Renal pelvis (tissue), 4 donors: ENCODE measurements around the gene RTN1. TPM values are rescaled to one million over a fixed set of nuclear protein-coding genes. Genes with fewer than 3 reads are reported as not detected.

Experiments
- DNase-seq: peaks from one replicate; pipeline ENCODE4 v3.0.0-alpha.2; 2013
- polyA plus RNA-seq, 3 donors: library from polyadenylated mRNA; unstranded; fragments of 120-200 nt; gene quantifications; one replicate each; pipeline ENCODE4 v1.2.1, GENCODE V29; 2013; ENCODE audit not compliant: insufficient read length in 3 of 3

RTN1 gene
- polyA plus RNA-seq, 3 donors, result 2.5 to 4.3 (median 2.9) TPM

DNA sequence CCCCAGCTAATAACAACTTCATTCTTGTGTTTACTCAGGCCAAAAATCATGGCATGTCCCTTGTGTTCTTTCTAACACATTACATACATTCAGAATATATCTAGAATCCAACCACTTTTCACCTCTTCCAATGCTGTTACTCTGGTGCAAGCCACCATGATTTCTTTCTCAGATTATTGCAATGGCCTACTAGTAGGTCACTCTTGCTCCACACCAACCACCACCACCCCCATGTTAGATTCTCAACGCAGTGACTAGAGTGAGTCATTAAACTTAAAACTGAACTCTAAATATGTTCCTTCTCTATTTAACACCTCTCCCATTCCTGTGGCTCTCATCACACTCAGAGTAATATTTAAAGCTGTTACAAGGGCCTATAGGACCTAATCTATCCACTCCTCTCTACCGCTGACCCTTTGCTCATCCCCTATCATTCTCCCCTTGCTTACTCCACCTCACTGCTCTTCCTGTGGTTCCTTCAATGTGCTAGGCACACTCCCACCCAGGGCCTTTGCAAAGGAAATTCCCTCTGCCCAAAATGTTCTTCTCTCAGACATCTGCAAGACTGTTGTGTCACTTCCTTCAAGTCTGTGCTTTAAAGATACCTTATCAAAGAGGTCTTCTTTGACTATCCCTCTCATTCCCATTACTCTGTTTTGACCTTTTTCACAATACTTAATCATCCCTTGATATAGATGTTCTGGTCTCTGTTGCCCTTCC is 6.6 kb downstream of the RTN1 start:
- no peak for DNase-seq

DNA sequence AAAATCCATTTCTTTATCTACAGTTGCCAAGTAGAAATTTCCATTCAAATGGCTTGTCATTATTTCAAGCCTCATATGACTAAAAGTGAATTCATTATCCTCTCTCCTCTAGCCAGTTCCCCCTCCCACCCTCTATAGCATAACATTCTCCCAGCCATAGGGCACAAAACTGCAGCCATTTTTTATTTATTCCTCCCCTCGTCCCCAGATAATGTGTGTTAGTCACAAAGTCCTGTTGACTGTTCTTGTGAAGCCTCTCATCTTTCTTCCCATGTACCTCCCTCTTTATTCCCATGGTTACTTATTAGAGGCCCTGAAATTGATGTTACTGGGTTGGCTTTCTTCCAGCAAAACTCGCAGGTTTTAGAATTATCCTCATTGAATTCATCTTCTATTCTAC is 13.2 kb downstream of the RTN1 start:
- no peak for DNase-seq

DNA sequence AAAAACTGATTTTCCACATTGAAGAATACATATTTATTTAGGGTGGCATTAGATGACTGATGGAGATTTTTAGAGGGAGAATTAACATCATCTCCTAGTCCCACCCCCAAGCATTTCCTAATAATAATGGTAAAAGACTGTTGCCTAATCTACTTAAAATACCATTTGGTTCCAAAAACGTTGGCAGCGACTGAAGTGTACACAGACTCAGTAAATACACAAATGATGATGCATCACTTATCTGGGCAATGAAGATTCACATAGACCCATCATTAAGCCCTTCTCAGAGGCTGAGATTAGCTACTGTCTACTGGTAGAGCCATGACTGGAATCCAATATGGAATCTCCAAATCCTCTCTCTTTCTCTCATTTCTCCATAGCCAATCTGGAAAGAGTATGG is 18.2 kb downstream of the RTN1 start:
- no peak for DNase-seq

DNA sequence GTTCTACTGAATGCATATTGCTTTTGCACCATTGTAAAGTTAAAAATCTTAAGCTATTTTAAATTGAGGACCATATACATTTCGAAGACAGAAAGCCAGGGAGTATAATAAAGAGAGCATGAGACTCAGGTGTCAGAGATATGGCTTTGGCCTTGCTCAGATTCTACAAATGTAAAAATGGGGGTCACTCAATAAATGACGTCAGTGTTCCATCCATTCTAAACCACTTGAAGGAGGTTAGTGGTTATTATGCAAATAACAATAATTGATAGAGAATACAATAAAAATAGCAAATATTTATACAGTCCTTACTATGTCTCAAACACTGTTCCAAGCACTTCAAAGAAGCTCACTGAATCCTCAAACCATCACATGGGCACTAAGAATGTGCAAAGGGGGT is 20.1 kb downstream of the RTN1 start:
- DNase-seq, result no peak

DNA sequence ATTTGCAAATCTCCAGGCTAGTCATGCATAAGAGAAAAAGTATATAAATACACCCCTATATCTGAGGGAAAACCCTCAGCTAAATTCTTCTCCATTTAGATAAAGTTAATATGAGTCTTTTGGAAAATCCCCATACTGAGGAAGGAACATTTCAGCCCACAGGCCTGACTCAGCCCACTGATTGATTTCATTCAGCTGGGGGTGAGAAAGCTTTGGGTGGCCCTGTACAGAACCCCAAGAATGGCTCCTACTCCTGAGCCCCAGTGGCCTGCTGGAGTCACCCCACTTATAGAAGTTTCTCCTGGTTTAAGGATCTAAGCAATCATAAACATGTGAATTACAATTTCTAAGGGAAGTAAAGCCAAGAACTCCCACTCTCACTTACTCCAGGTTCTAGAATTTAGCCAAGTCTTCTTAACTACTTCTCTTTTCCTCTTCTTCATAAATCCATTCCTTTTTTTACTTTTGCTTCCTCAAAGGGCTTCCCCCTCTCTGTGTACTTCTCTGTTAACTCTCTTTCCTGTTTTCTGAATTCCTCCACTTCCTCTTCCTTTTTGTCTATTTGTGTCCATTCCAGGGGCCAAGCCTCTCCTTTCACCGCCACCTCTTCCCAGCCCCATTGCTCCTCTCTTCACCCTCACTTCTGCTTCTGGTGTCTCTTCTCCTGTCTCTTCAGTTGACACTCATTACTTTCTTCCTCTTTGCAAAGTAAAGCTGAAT is 21.0 kb downstream of the RTN1 start:
- DNase-seq, result no peak

DNA sequence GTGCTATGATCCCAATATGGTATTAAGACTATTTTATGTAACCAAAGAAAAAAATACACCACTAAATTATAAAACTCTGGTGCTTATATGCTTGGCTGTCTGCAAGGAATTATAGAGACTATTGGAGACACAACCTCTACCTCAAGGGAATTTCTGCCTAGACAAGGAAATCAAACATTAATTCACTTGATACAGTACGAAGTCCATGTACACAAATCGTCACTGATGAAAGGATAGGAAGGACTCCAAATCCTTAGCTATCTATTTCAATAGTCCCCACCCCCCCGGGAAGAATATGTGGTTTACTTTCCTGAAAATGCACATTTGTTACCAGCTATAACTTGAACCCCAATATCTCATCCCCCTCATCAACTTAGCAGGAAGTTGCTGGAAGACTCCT is 21.9 kb downstream of the RTN1 start:
- no peak for DNase-seq

DNA sequence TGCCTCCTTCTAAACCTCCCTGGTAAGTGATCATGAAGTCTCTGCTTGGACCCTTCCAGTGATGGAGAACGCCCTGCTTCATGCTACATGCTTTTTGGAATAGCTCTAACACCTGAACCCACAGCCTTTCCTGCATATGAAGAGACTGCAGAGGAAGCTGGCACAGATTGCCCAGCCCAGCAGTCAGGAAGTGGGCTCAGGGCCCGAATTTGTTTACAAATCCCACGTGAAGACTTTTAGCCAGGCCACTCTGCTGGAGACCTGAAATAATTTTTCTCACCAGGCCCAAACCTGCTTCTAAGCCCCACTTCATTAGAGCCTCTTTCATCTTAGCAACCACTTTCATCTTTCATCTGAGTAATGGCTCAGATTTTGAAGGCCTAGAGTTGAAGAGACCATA is 22.9 kb downstream of the RTN1 start:
- DNase-seq, result no peak

DNA sequence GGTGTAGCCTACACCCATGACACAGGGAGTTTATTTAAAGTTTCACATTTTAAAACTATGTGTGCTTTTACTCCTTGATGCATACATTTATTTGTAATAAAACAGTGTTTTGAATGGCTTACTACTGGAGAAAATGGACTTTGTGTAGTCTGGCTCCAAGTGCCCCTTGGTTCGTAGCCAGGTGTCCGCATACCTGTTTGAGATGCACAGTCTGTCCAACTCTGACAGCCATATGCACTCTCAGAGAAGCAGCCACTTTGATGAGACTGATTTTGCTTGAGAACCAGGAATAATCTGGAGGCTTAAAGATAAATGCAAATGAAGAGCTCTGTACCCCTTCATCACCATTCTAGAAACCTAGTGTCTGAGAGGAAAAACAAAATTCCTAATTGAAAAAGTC is 24.0 kb downstream of the RTN1 start:
- DNase-seq, result no peak

DNA sequence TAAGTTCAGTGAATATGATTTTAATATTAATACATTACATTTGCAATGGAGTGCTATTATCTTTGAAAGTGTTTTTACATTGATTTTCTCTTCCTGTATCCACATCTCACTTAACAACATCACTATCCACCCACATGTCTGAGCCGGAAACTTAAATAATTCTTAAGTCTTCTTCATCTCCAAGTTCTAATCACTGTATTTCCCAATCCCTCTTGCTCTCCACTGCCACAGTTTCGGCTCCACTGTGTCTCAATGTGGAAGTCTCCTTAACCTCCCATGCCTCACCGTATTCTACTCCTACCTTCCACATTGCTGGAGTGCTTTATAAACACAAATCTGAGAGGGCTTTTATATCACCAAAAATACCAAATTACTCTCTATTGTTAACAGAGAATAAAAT is 25.3 kb downstream of the RTN1 start:
- no peak for DNase-seq

DNA sequence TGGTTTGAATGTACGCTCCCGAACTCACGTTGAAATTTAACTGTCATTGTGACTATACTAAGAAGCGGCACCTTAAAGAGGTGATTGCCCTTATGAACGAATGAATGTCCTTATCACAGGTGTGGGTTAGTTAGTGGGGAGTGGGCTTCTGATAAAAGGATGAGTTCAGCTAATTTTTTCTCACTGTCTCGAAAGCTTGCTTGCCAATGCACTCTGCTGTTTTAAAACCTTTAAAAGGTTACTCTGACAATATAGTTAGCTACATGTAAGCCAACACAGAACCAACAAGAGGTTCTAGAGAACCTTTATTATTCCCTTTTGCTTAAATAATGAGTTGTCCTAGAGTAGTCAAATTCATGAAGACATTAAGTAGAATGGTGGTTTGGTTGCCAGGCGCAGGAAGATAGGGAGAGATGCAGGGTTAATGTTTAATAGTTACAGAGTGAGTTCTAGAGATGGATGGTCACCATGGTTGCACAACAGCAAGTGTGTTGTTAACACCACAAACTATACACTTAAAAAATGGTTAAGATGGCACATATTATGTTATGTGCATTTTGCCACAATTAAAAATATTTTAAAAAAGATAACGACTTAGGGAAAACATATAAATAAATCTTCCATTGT is 26.3 kb downstream of the RTN1 start:
- DNase-seq, result no peak

DNA sequence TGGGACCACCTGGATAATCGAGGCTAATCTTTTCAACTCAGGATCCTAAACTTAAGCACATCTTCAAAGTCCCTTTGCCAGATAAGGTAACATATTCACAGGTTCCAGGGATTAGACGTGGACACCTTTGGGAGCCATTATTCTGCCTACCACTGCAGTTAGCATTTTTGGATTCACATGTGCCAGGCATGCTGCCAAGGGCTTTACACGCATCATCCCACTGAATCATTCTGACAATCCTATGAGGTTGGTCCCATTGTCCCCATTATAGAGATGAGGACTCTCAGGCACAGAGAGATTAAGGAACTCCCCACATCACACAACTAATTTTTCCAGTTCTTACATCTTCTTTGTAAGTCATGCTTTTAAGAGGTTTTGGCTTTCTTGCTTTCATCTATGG is 34.5 kb downstream of the RTN1 start:
- DNase-seq, result no peak

DNA sequence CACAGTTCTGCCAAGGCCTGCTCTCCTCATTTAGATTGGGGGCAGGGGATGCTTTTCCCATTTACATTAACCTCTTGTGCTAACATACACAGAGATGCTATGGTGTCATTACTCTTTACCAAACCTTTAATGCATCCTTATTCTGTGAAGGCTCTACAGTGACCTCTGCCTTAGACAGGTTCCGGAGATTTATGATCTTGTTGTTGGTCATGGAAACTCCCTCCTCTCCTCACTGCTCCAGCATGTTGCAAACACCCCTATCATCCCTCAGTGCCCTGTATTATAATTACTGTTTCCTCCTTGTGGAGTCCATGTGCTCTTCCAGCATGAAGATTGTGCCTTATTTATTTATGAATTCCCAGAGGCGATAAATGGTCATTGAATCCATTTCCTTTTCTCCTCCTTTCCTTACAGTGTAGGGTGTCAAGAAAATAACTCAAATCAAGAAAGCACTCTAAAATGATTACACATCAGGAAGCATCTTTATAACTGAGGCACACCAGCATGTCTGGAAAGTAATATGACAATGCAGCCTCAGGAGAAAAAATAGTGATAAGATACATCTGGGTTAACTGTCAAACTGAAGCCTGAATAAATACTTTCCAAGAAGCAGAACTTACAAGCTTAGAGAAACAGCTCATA is 37.8 kb downstream of the RTN1 start:
- DNase-seq, result peak; percentile 24

DNA sequence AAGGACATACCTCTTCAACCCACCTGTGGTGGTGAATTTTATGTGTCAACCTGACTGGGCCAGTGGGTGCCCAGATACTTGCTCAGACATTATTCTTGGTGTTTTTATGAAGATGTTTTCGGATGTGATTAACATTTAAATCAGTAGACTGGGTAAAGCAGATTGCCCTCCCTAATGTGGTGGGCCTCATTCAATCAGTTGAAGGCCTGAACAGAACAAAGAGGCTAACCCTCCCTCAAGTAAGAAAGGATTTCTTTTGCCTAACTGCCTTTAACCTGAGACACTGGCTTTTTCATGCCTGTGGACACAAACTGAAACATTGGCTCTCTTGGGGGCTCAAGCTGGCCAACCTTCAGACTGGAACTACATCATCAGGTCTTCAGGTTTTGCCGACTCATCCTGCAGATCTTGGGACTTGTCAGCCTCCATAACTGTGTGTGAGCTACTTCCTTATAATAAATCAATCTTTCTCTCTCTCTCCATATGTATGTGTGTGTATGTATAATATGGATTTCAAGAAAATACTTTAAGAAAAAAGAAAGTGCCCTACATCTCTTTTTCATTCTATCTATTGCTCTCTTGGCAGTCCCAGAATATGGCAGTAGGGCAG is 39.4 kb downstream of the RTN1 start:
- no peak for DNase-seq

DNA sequence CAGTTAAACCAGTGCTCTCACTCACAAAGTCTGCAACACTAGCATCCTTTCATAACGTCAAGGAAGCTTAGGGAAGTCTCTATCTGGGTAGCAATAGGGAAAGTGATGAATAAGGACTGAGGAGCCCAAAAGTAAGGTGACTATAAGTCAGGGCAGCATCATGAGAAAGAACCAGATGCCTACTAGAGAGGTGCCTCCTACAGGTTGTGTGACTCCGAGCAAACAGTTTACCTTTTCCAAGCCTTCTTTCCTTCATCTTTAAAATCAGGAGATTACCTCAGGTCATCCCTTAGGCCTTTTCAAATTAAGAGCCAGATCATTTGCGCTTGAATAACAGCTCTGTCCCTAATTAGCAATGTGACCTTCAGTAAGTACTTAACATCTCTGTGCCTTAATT is 40.2 kb downstream of the RTN1 start:
- no peak for DNase-seq

DNA sequence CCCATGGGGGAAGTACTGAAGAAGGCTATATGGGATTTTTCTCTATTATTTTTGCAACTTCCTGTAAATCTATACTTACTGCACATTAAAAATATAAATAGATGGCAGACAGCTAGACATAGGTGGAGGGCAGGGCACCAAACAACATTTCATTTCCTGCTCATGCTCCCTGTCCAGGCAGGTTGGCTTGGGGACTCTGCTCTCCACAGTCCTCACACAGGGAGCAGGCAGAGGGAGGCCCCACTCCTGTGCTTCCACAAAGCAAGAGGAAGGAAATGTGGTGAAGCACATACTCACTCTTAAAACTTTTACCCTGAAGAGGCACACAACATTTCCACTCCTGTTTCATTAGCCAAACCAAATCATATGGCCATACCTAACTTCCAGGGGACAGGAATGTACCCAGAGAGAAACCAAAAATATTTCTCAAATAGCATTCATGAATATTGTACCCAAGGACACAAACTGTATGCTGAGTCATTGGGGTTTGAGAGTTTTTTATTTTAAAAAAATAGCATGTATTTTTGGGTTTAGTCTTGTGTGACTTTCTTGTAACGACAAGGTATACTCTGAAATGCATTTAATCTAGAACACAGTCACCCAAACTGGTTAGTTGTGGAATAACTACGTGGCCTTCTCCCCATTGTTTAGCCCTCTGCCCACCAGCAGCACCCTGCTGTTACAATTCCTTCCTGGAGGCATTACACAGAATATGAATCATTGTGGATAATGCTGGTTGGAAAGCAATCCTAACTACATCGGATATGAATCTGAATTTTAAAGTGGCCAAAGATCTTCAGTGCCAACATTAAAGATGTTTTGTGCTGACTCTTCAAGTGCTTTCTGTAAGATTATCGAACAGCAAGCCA is 40.9 kb downstream of the RTN1 start:
- DNase-seq, result no peak

DNA sequence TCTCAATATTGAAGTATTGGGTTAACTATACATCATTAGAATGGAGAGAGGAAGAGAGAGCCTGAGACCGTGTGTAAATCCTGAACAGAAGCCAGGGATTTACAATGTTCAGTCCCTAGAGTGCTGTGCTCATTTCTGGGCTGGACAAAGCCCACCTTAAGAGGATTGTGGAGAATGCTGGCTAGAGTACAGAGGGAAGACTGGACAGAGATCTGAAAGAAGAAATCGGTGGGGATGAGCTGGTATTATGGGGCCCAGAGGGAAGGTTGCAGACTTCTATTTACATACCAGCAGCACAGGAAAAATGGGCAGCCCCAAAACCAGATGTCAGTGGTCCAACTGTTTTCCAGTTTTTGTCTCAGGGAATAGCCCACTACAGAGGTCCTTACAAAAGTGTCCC is 42.3 kb downstream of the RTN1 start:
- DNase-seq, result no peak

DNA sequence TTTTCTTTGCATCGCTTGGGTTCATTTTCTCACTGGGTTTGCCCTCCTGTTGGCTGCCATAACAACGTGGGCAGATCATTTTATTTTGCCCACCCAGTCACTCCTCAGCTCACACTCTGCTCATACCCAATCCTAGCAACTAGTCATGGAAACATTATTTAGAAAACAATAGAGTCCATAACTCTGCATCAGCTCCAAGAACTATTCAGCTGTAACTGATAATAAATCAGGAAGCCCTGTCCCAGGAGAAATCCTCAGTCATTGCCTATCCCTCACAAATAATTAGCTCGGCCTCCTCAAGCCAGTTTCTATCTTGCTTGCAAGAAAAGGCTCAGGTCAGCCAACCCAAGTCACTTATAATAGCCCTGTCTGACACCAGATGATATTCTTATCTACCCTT is 43.2 kb downstream of the RTN1 start:
- peak; percentile 7 for DNase-seq

DNA sequence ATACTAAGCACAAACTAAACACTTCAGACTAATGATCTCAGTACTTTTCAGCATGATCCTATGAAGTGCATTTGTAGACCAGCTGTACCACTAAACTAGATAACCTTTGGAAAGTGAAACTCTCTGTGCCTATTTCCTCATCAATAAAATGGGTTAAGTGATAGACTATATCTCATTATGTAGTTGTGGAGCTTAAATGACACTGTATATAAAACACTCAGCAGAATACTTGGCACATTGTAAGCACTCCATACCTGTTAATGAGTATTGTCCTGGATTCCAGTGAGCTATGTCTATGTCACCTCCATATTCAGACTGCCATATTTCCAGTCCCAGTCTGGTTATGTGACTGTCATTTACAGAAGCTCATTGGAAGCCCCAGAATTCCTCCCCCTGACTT is 44.4 kb downstream of the RTN1 start:
- DNase-seq, result no peak

DNA sequence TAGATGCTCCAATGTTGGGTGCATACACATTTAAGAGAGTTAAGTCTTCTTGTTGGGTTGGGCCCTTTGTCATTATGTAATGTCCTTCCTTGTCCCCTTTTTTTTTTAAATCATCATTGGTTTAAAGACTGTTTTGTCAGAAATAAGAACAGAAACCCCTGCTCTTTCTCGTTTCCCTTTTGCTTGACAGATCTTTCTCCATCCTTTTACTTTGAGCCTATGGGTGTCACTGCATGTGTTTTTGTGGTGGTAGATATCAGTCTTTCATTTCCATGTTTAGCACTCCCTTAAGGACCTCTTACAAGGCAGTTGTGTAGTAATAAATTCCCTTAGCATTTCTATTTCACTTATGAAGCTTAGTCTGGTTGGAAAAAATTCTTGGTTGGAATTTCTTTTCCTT is 47.4 kb downstream of the RTN1 start:
- no peak for DNase-seq

DNA sequence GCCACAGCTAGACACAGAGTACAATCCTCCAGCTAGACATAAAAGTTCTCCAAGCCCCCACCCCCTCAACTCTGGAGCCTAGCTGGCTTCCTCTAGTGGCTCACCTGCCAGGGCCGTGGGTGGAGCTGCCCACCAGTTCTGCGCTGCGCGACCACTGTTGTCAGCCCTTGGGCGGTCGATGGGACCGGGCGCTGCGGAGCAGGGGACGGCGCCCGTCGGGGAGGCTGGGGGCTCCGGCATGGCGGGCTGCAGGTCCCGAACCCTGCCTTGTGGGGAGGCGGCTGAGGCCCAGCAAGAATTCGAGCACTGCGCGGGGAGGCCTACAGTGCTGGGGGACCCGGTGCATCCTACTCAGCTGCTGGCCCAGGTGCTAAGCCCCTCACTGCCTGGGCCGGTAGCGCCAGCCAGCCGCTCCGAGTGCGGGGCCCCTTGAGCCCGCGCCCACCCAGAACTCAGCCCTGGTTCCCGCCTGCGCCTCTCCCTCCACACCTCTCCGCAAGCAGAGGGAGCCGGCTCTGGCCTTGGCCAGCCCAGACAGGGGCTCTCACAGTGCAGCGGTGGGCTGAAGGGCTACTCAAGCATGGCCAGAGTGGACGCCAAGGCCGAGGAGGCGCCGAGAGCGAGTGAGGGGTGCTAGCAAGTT is 51.0 kb downstream of the RTN1 start:
- DNase-seq, result no peak

DNA sequence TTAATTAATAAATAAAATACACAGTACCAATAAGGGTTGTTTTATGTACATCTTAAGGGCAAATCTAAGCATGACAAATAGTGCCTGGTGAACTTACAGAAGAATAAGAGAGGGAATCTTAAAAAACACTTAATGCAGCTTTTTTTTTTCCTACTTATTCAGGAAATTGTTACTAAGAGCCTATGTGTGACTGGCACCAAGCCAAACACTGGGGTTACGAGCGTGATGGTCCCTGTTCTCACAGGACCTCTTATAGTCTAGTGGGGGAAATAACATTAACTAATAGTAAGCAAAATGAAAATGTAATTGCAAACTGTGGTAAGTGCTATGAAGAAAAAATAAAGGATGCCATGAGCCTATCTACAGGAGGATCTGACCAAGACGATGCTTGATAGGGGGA is 53.6 kb downstream of the RTN1 start:
- DNase-seq, result no peak
